GM12878 (cell line): ENCODE results near the gene RARG.

ENCODE experiments used
- ATF7 ChIP-seq: fragments of 450-650 bp; IDR thresholded peaks from 2 replicates; pipeline ENCODE4 v1.6.1; 2016; ENCODE audit warnings: low read depth, mild to moderate bottlenecking
- CTCF ChIP-seq, 3 experiments: IDR thresholded peaks in 2 of 3; conservative IDR thresholded peaks in 1 of 3; 2 replicates each; pipeline ENCODE4 v1.5.1; 2011; ENCODE audit warnings: low read depth in 3 of 3, low read length in 3 of 3, mild to moderate bottlenecking in 3 of 3, control low read depth in 2 of 3, moderate library complexity in 2 of 3, inconsistent platforms in 1 of 3, mixed read lengths in 1 of 3; ENCODE audit not compliant: control insufficient read depth in 2 of 3, insufficient read depth in 1 of 3; ENCODE audit errors: extremely low read depth in 1 of 3
- EED ChIP-seq: sonication (generic); IDR thresholded peaks from 2 replicates; pipeline ENCODE4 v1.6.1; 2016; ENCODE audit warnings: antibody characterized with exemption, low read depth
- FOS ChIP-seq: IDR thresholded peaks from 3 replicates; pipeline ENCODE4 v1.6.1; 2011; ENCODE audit warnings: borderline replicate concordance; ENCODE audit not compliant: insufficient read length; ENCODE audit errors: extremely low read depth
- FOXK2 ChIP-seq: fragments of 450-650 bp; IDR thresholded peaks from 2 replicates; pipeline ENCODE4 v1.6.1; 2017; ENCODE audit warnings: mild to moderate bottlenecking, moderate library complexity
- GABPA ChIP-seq: IDR thresholded peaks from 2 replicates; pipeline ENCODE4 v1.6.1; 2014; ENCODE audit warnings: antibody characterized with exemption, low read depth, mild to moderate bottlenecking, inconsistent platforms
- HSF1 ChIP-seq: fragments of 150-350 bp; IDR thresholded peaks from 2 replicates; pipeline ENCODE4 v1.6.1; 2014; ENCODE audit warnings: mild to moderate bottlenecking, low read depth, low read length
- MYB ChIP-seq: fragments of 150-350 bp; IDR thresholded peaks from 2 replicates; pipeline ENCODE4 v1.6.1; 2014; ENCODE audit warnings: mild to moderate bottlenecking, low read depth, low read length, borderline replicate concordance
- POLR2A ChIP-seq: IDR thresholded peaks from 2 replicates; pipeline ENCODE4 v1.6.1; 2011; ENCODE audit warnings: low read depth, mild to moderate bottlenecking, low read length
- REST ChIP-seq: IDR thresholded peaks from 2 replicates; pipeline ENCODE4 v1.6.1; 2012; ENCODE audit warnings: mild to moderate bottlenecking, low read depth, low read length
- SMC3 ChIP-seq: IDR thresholded peaks from 2 replicates; pipeline ENCODE4 v1.6.1; 2011; ENCODE audit warnings: low read length, improper control_type of control experiment, borderline replicate concordance
- USF2 ChIP-seq: IDR thresholded peaks from 2 replicates; pipeline ENCODE4 v1.6.1; 2011; ENCODE audit warnings: low read depth, low read length, improper control_type of control experiment, borderline replicate concordance
- ZBED1 ChIP-seq: IDR thresholded peaks from 2 replicates; pipeline ENCODE4 v1.6.1; 2016; ENCODE audit warnings: borderline replicate concordance
- ZBTB40 ChIP-seq: fragments of 450-650 bp; IDR thresholded peaks from 2 replicates; pipeline ENCODE4 v1.6.1; 2016; ENCODE audit warnings: mild to moderate bottlenecking, moderate library complexity, borderline replicate concordance

GRCh38 chr12:53198486-53199110 lies 33.4 kb downstream of the RARG start:
- TF ChIP-seq FOXK2 (no peak), REST (no peak), FOS (no peak), MYB (no peak), CTCF (IDR thresholded peaks at IDR 0.05 in 2 of 3, conservative IDR thresholded peaks at IDR 0.05 in 1 of 3; ENCODE audit: control insufficient read depth in 2 of 3, extremely low read depth in 1 of 3, insufficient read depth in 1 of 3, low read depth in 3 of 3, low read length in 3 of 3) (no peak), USF2 (no peak), ZBED1 (no peak), ZBTB40 (no peak), ATF7 (no peak), POLR2A (no peak), SMC3 (no peak), HSF1 (no peak), EED (no peak), GABPA (no peak)
